ENCODE measurements around the gene IP6K1.

Gene IP6K1

DNA sequence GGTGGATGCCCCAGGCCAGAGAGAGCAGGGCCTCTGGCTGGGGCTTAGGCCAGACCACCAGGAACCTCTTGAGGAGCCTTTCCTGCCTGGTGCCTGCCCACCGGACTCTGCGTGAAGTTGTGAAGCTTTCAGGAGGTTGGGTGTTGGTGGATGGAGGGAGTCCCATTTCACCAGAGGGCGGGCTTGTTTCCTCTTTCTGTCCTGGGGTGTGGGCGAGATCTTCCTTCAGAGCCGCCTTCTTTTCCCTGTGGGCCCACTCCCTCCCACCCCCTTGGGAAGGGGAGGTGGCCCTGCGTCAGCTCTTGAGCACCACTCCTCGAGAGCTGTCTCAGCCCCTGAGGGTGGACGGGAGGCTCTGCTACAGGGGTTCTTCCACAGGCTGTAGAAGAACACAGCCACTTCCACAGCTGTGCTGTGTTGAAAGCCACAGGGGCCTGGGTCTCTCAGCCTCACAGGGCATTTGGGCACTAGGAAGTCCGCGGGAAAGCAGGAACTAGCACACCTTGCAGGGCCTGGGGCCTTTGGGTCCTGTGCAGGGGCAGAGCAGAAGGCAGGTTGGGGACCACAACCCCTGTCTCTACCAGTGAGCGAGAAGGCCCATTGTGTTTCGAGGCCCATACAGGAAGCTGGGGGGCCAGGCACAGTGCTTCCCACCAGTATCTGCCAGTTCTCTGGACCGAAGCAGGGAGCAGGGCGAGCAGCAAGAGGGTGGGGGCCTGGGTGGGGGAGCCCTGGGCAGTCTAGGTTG, 69.0 kb downstream of the IP6K1 start:
- no peak overlapping the region for H3K4me3 ChIP-seq (ENCODE audit: low read depth, low read length)
- TF ChIP-seq, protein P1, sequence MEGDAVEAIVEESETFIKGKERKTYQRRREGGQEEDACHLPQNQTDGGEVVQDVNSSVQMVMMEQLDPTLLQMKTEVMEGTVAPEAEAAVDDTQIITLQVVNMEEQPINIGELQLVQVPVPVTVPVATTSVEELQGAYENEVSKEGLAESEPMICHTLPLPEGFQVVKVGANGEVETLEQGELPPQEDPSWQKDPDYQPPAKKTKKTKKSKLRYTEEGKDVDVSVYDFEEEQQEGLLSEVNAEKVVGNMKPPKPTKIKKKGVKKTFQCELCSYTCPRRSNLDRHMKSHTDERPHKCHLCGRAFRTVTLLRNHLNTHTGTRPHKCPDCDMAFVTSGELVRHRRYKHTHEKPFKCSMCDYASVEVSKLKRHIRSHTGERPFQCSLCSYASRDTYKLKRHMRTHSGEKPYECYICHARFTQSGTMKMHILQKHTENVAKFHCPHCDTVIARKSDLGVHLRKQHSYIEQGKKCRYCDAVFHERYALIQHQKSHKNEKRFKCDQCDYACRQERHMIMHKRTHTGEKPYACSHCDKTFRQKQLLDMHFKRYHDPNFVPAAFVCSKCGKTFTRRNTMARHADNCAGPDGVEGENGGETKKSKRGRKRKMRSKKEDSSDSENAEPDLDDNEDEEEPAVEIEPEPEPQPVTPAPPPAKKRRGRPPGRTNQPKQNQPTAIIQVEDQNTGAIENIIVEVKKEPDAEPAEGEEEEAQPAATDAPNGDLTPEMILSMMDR (IDR thresholded peaks at IDR 0.05; ENCODE audit: low read depth, low read length) = no peak

DNA sequence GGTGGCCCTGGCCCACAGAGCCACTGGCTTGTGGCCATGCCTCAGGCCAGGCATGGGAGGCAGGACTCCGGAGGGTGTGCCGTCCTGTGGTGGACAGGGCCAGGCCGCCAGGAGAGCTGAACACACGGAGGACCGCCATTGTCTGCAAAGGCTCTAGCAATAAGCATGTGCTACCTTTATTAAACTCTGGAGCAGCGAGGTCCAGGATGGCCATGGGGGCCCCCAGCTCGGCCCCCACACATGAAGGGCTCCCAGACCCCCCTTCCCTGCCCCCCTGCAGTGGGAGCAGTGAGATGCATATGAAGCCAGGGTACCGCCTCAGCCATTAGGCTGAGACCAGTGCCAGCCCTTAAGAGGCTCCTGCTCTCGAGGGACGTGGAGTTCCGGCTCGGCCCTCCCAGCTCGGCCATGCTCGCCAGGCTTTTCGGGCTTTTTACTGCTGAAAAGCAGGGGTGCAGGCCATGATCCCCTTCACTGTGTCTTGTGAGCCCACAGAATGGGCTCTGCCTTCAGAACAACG, 69.6 kb downstream of the IP6K1 start:
- H3K4me3 ChIP-seq (ENCODE audit: low read depth, low read length) = no peak overlapping the region
- TF ChIP-seq, protein P1 (IDR thresholded peaks at IDR 0.05; ENCODE audit: low read depth, low read length) = no peak

DNA sequence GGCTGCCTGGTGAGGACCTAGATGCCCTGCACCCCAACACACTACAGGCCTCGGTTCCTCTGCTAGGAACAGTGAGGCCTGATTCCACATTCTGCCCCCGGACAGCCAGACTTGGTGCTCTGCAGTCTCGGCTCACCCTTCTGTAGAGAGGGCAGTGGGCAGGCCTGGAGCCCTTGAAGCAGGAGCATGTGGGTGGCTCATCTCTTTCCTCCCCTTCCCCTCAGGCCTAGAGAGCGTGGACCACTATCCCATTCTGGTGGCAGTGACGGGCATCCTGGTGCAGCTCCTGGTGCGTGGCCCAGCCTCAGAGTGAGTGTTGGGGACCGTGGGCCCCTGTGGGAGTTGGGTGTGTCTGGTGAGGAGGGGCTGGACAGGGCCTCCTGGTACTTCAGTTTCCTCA, 70.2 kb downstream of the IP6K1 start:
- TF ChIP-seq, protein P1 (IDR thresholded peaks at IDR 0.05; ENCODE audit: low read depth, low read length) = no peak
- no peak overlapping the region for H3K4me3 ChIP-seq (ENCODE audit: low read depth, low read length)

DNA sequence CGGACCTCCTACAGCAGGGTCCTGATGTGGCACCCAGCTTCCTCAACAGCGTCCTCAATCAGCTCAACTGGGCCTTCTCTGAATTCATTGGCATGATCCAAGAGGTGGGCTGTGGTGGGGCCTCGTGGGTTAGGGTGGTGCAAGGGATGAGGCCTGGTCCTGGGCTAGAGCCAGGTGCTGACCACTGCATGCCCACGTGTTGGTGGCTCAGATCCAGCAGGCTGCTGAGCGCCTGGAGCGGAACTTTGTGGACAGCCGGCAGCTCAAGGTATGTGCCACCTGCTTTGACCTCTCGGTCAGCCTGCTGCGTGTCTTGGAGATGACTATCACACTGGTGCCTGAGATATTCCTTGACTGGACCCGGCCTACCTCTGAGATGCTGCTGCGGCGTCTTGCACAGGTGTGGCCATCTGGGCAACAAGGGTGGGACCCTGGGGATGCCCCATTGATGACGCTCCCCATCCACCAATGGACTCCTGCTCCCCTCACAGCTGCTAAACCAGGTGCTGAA, 70.7 kb downstream of the IP6K1 start:
- TF ChIP-seq, protein P1 (IDR thresholded peaks at IDR 0.05; ENCODE audit: low read depth, low read length) = no peak
- no peak overlapping the region for H3K4me3 ChIP-seq (ENCODE audit: low read depth, low read length)

DNA sequence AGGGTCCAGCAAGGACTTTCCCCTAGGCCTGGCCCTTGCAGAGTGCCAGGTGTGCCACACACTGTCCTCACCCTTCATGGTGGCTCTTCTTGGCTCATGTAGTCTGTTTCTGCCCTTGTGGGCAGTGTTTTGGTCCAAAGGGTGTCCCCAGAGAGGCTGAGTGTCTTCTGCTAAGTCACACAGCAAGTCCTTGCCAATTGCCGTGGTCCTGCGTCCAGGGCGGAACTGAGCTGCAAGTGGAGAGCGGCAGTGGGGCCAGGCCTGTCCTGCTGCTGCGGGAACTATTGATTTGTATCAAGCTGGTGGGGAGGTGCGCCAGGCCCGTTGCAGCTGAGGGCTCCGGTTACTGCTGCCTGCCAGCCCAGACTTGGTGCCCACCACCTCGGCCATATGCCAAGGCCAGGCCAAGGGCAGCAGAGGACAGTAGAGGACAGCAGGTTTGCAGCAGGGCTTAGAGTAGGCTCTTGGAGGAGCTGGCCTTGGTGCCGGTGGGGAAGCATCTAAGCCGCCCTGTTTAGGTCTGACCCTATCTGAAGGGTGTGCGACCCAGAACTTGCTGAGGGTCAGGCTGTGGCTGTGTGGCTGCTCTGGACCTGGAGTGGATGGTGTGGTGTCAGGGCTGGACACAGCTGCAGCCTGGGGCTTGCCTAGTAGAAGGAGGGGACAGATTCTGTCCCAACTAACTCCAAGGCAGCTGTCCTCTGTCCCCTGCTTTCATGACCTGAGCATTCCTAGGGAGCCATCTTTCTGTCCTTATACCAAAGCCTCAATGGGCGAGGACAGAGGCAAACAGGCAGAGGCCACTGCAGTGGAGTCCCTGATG, 71.4 kb downstream of the IP6K1 start:
- TF ChIP-seq, protein P1 (IDR thresholded peaks at IDR 0.05; ENCODE audit: low read depth, low read length) = no peak
- no peak overlapping the region for H3K4me3 ChIP-seq (ENCODE audit: low read depth, low read length)

DNA sequence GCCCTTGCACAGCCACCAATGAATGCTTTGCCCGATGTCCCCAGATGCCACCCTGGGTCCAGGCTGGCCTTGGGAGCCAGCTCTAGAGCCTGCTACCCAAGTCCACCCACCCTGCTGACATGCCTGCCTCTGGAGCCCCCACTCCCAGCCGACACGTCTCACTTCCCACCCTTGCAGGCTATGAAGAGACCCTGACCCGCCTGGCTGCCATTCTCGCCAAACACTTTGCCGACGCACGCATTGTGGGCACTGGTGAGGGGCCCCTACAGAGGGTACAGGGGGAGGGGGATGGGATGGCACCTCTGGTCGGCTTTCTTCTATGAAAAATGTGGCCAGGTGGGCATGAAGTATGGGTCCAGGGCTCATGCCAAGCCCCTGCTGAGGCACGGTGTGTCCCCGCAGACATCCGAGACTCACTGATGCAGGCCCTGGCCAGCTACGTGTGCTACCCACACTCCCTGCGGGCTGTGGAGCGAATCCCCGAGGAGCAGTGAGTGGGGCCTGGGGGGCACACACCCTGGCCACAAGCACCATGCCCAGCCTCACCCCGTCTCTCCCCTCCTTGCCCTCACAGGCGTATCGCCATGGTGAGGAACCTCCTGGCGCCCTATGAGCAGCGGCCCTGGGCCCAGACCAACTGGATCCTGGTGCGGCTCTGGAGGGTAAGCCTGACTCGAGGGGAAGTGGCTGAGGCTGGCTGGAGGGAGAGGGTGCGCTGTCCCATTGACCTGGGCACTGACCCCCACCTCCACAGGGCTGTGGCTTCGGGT, 72.8 kb downstream of the IP6K1 start:
- no peak overlapping the region for H3K4me3 ChIP-seq (ENCODE audit: low read depth, low read length)
- TF ChIP-seq, protein P1 (IDR thresholded peaks at IDR 0.05; ENCODE audit: low read depth, low read length) = no peak
